ENCODE measurements around the gene LYPD4.

DNA sequence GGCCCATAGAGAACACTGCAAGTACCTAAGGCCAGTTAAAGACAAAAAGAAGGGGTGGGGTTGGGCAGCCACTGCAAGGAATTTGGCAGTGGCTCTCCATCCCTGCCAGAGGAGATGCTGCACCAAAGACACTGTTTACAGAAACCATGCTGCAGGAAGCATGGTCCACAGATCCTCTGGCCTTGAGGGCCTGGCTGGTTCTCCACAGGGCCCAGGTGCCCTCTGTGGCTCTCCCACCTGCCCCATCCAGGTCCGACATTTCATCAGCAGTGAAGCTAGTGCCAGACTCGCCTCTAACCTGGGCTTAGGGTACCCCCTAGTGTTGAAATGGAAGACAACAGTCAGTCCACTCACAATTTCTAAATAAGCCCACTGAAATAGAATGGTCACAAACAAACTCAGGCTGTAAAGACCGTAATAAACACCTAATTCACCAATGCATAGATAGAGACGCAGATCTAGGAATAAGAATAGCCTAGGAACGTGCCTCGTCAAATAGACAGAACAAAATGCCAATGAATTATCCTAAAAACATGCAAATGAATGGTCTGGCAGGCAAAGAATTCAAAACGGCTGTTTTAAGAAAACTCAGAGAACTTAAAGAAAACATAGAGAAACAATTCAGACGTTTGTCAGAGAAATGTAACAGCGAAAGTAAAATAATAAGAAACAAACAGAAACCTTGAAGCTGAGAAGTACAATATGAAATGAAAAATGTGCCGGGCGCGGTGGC lies 23.3 kb downstream of the LYPD4 start:
- TF ChIP-seq EZH2 (IDR thresholded peaks at IDR 0.05; ENCODE audit: low read depth) (no peak), CTCF (conservative IDR thresholded peaks at IDR 0.05) (peak; percentile 87)

Data from PC-9 (cell line).